ENCODE data around the gene RAB11FIP3. TPM values are rescaled to one million over a fixed set of nuclear protein-coding genes. Genes with fewer than 3 reads are reported as not detected.

RAB11FIP3 gene
- polyA plus RNA-seq, 2 of the 4 experiments (the other 2 are of a cell fraction), result 6.7 to 18.0 TPM

GRCh38 chr16:533391-534123 is 108.1 kb downstream of the RAB11FIP3 start:
- no peak for DNase-seq (ENCODE audit: low read depth in 1 of 2, low spot score in 1 of 2)
- 73% methylated on average over 19 of the region's 30 CpGs for WGBS (ENCODE audit: missing lambda C conversion rate)
- ATAC-seq, result peak; percentile 28 to 65; a peak in 3 of 6 replicates
- POLR2A ChIA-PET, result interaction anchor here (1.4 kb wide), 1 partner anchor 9 kb away, joined by 4 read pairs; no protein-coding TSS in a partner anchor
- no peaks in the 10 kb centered on the region for H3K9me3 ChIP-seq
- no peak for TF ChIP-seq MAX (IDR thresholded peaks at IDR 0.05)
- TF ChIP-seq POLR2AphosphoS2 (conservative IDR thresholded peaks at IDR 0.05; ENCODE audit: low read length), result no peak
- no peak for TF ChIP-seq BCL3 (IDR thresholded peaks at IDR 0.05)
- no peak for TF ChIP-seq ZNF302 (CRISPR knock-in tag; IDR thresholded peaks at IDR 0.05)
- no peak for TF ChIP-seq REST (IDR thresholded peaks at IDR 0.05)
- TF ChIP-seq PBX3 (IDR thresholded peaks at IDR 0.05), result no peak
- TF ChIP-seq HOXB5 (CRISPR knock-in tag; IDR thresholded peaks at IDR 0.05), result no peak
- no peak for TF ChIP-seq FOSB (CRISPR knock-in tag; IDR thresholded peaks at IDR 0.05)
- no peak for TF ChIP-seq HOXB13 (CRISPR knock-in tag; IDR thresholded peaks at IDR 0.05; ENCODE audit: low read depth)
- TF ChIP-seq NR3C1 (IDR thresholded peaks at IDR 0.05), result no peak
- no peak for TF ChIP-seq KDM5A (IDR thresholded peaks at IDR 0.05)
- no peak for TF ChIP-seq CEBPB (IDR thresholded peaks at IDR 0.05)
- no peak for TF ChIP-seq RCOR1 (IDR thresholded peaks at IDR 0.05; ENCODE audit: low read depth, low read length)
- TF ChIP-seq USF2 (IDR thresholded peaks at IDR 0.05), result no peak
- no peak for TF ChIP-seq NPAS2 (CRISPR knock-in tag; IDR thresholded peaks at IDR 0.05; ENCODE audit: borderline replicate concordance)
- H3K4me2 ChIP-seq, result peak overlapping the region; percentile 55
- H3K4me1 ChIP-seq, result peaks cover 45% of the 10 kb centered on the region
- CTCF ChIA-PET, result interaction anchor here (1.0 to 1.6 kb wide), 6 partner anchors 7 to 135 kb away, joined by 3 to 5 read pairs (median 4); no protein-coding TSS in a partner anchor
- H3K27ac ChIP-seq, result peak overlapping the region in 1 of 2 experiments; percentile 73; a peak in 3 of 6 replicates
- no peak for FAIRE-seq
- H3K4me3 ChIP-seq, result no peak overlapping the region

- 74% methylated on average over 6 of the region's 21 CpGs for WGBS (ENCODE audit: missing lambda C conversion rate)
- no peak for FAIRE-seq
- TF ChIP-seq MAZ (IDR thresholded peaks at IDR 0.05; ENCODE audit: borderline replicate concordance, low read depth, low read length) (no peak), MYC (IDR thresholded peaks at IDR 0.05; ENCODE audit: borderline replicate concordance, low read length) (no peak), HDAC2 (IDR thresholded peaks at IDR 0.05) (no peak), SMC3 (IDR thresholded peaks at IDR 0.05) (no peak), JUNB (IDR thresholded peaks at IDR 0.05) (no peak), CBX2 (IDR thresholded peaks at IDR 0.05; ENCODE audit: borderline replicate concordance, low read depth) (no peak), NPAS2 (CRISPR knock-in tag; IDR thresholded peaks at IDR 0.05; ENCODE audit: borderline replicate concordance) (no peak), CHD4 (IDR thresholded peaks at IDR 0.05; ENCODE audit: borderline replicate concordance) (no peak)
- no peak overlapping the region for H3K4me3 ChIP-seq
- peak overlapping the region in 1 of 2 experiments; percentile 73; a peak in 3 of 6 replicates for H3K27ac ChIP-seq
- H3K9me3 ChIP-seq, result no peaks in the 10 kb centered on the region
- DNase-seq (ENCODE audit: low read depth in 1 of 2, low spot score in 1 of 2), result no peak
- CTCF ChIA-PET, result interaction anchor here (1.0 to 1.6 kb wide), 5 partner anchors 8 to 136 kb away, joined by 3 to 5 read pairs (median 3); no protein-coding TSS in a partner anchor
- peak overlapping the region; percentile 55 for H3K4me2 ChIP-seq
- H3K4me1 ChIP-seq, result peaks cover 42% of the 10 kb centered on the region
- no peak; a peak in 1 of 6 replicates for ATAC-seq
- POLR2A ChIA-PET, result interaction anchor here (1.4 kb wide), 1 partner anchor 9 kb away, joined by 4 read pairs; no protein-coding TSS in a partner anchor
Observed at GRCh38 chr16:534135-534534, 108.7 kb downstream of the RAB11FIP3 start.

All from A549 (cell line).